SK-N-SH (cell line): ENCODE data around the gene KCNJ11. TPM values are rescaled to one million over a fixed set of nuclear protein-coding genes. Genes with fewer than 3 reads are reported as not detected.

Source experiments
- CTCF ChIA-PET: fragments of 300-600, 350-600 bp; formaldehyde crosslinking; extraction: SDS; loops from one replicate; lab custom pipeline; 2021; lab: Yijun Ruan, JAX
- POLR2A ChIA-PET: fragments of 350-600 bp; sonication (Branson Sonifier 250); formaldehyde crosslinking; extraction: SDS; loops from one replicate; lab custom pipeline; 2020; ENCODE audit warnings: antibody characterized with exemption, inconsistent platforms; lab: Yijun Ruan, JAX
- DNase-seq: peaks from one replicate; pipeline ENCODE4 v3.0.0; 2012
- H2AFZ ChIP-seq: fragments of 200-600 bp; sonication (generic); 2 replicates; pipeline ENCODE4 v1.8.1; 2016; ENCODE audit warnings: antibody characterized with exemption, mild to moderate bottlenecking, low read depth
- H3F3A ChIP-seq: fragments of 200-600 bp; sonication (generic); replicated peaks from 2 replicates; pipeline ENCODE3; 2016; ENCODE audit warnings: antibody characterized with exemption, mild to moderate bottlenecking; ENCODE audit not compliant: insufficient read depth
- H3K27ac ChIP-seq, 2 experiments: fragments of 200-500 bp in 1 of 2; fragments of 200-600 bp in 1 of 2; sonication (Bioruptor generic) in 1 of 2; sonication (generic), shearing (Covaris generic) in 1 of 2; 2 replicates each; pipeline versions ENCODE4 v1.5.1 to v1.6.1; 2014 to 2016; ENCODE audit warnings: low read depth in 2 of 2, inconsistent platforms in 1 of 2, low read length in 1 of 2, mild to moderate bottlenecking in 1 of 2, mixed read lengths in 1 of 2
- H3K27me3 ChIP-seq: fragments of 200-600 bp; sonication (generic), shearing (Covaris generic); 2 replicates; pipeline ENCODE4 v1.6.1; 2016; ENCODE audit warnings: mixed run types; ENCODE audit not compliant: insufficient read depth
- H3K36me3 ChIP-seq, 2 experiments: fragments of 200-500 bp in 1 of 2; fragments of 200-600 bp in 1 of 2; sonication (Bioruptor generic) in 1 of 2; sonication (generic) in 1 of 2; replicated peaks in 1 of 2; 2 replicates each; pipeline versions ENCODE3 to v1.5.1; 2014 to 2016; ENCODE audit warnings: low read length in 1 of 2, mild to moderate bottlenecking in 1 of 2; ENCODE audit not compliant: insufficient read depth in 2 of 2, control insufficient read depth in 1 of 2
- H3K4me1 ChIP-seq, 2 experiments: fragments of 200-500 bp in 1 of 2; fragments of 200-600 bp in 1 of 2; sonication (Bioruptor generic) in 1 of 2; sonication (generic), shearing (Covaris generic) in 1 of 2; 2 replicates each; pipeline versions ENCODE4 v1.5.1 to v1.6.1; 2014 to 2016; ENCODE audit warnings: low read depth in 1 of 2, low read length in 1 of 2, mixed run types in 1 of 2; ENCODE audit not compliant: insufficient read depth in 2 of 2, control insufficient read depth in 1 of 2
- H3K4me2 ChIP-seq: fragments of 200-600 bp; sonication (generic), shearing (Covaris generic); 2 replicates; pipeline ENCODE4 v1.6.1; 2017; ENCODE audit warnings: mixed run types
- H3K4me3 ChIP-seq, 2 experiments: fragments of 200-500 bp in 1 of 2; fragments of 200-600 bp in 1 of 2; sonication (Bioruptor generic) in 1 of 2; sonication (generic), shearing (Covaris generic) in 1 of 2; 2 replicates each; pipeline versions ENCODE4 v1.5.1 to v1.8.1; 2014 to 2016; ENCODE audit warnings: low read depth in 2 of 2, inconsistent platforms in 1 of 2, low read length in 1 of 2, mild to moderate bottlenecking in 1 of 2, mixed read lengths in 1 of 2, moderate library complexity in 1 of 2
- H3K79me2 ChIP-seq: fragments of 200-600 bp; sonication (generic); 2 replicates; pipeline ENCODE4 v1.8.1; 2017; ENCODE audit warnings: mild to moderate bottlenecking; ENCODE audit not compliant: insufficient read depth
- H3K9ac ChIP-seq: fragments of 200-600 bp; sonication (generic); 2 replicates; pipeline ENCODE4 v1.6.1; 2017; ENCODE audit warnings: mixed run types
- H3K9me2 ChIP-seq: fragments of 200-600 bp; sonication (generic); 2 replicates; pipeline ENCODE4 v1.6.1; 2017; ENCODE audit warnings: mixed run types
- H3K9me3 ChIP-seq: fragments of 200-600 bp; sonication (generic); 2 replicates; pipeline ENCODE4 v1.6.1; 2017; ENCODE audit warnings: mixed run types, mild to moderate bottlenecking, moderate library complexity
- H4K20me1 ChIP-seq: fragments of 200-600 bp; sonication (generic); 2 replicates; pipeline ENCODE4 v1.6.1; 2017; ENCODE audit warnings: mild to moderate bottlenecking, mixed run types; ENCODE audit not compliant: insufficient read depth
- CHD2 ChIP-seq: fragments of 150-350 bp; IDR thresholded peaks from 2 replicates; pipeline ENCODE4 v1.6.1; 2018; ENCODE audit warnings: low read length; ENCODE audit not compliant: partially characterized antibody
- CTCF ChIP-seq: fragments of 200-600 bp; sonication (generic); IDR thresholded peaks from 2 replicates; pipeline ENCODE4 v1.6.1; 2017; ENCODE audit warnings: antibody characterized with exemption, mild to moderate bottlenecking, moderate library complexity
- ELF1 ChIP-seq: IDR thresholded peaks from 2 replicates; pipeline ENCODE4 v1.4.0; 2012
- FOXJ3 ChIP-seq: sonication (generic); formaldehyde crosslinking; IDR thresholded peaks from 2 replicates; pipeline ENCODE4 v1.5.1; 2020; ENCODE audit warnings: mild to moderate bottlenecking, missing genetic modification reagents
- FOXM1 ChIP-seq: IDR thresholded peaks from 2 replicates; pipeline ENCODE4 v1.4.0; 2012; ENCODE audit warnings: low read depth, mild to moderate bottlenecking
- GABPA ChIP-seq: IDR thresholded peaks from 2 replicates; pipeline ENCODE4 v1.4.0; 2012; ENCODE audit warnings: low read depth, mild to moderate bottlenecking
- GATA2 ChIP-seq: sonication (generic); formaldehyde crosslinking; IDR thresholded peaks from 2 replicates; pipeline ENCODE4 v1.5.0; 2020; ENCODE audit warnings: mild to moderate bottlenecking, missing genetic modification reagents
- JUND ChIP-seq: IDR thresholded peaks from 2 replicates; pipeline ENCODE4 v1.4.0; 2012
- MEF2A ChIP-seq: IDR thresholded peaks from 2 replicates; pipeline ENCODE4 v1.4.0; 2012; ENCODE audit warnings: low read depth, borderline replicate concordance
- NFIC ChIP-seq: IDR thresholded peaks from 2 replicates; pipeline ENCODE4 v1.4.0; 2012; ENCODE audit warnings: borderline replicate concordance
- NRF1 ChIP-seq: IDR thresholded peaks from 2 replicates; pipeline ENCODE4 v1.6.1; 2012; ENCODE audit warnings: low read depth, mild to moderate bottlenecking, low read length
- POLR2AphosphoS5 ChIP-seq: IDR thresholded peaks from 2 replicates; pipeline ENCODE4 v1.6.1; 2012; ENCODE audit warnings: low read depth, low read length
- RAD21 ChIP-seq: IDR thresholded peaks from 2 replicates; pipeline ENCODE4 v1.6.1; 2012; ENCODE audit warnings: mild to moderate bottlenecking, low read length
- SIN3A ChIP-seq: IDR thresholded peaks from 2 replicates; pipeline ENCODE4 v1.6.1; 2012; ENCODE audit warnings: low read depth, mild to moderate bottlenecking, low read length, moderate library complexity, borderline replicate concordance
- SMC3 ChIP-seq: IDR thresholded peaks from 2 replicates; pipeline ENCODE4 v1.6.1; 2012; ENCODE audit warnings: low read depth, low read length, improper control_type of control experiment
- TAF1 ChIP-seq: IDR thresholded peaks from 2 replicates; pipeline ENCODE4 v1.6.1; 2012; ENCODE audit warnings: low read depth, mild to moderate bottlenecking, low read length, moderate library complexity, borderline replicate concordance
- TCF12 ChIP-seq: IDR thresholded peaks from 2 replicates; pipeline ENCODE4 v1.4.0; 2012
- TEAD4 ChIP-seq: IDR thresholded peaks from 2 replicates; pipeline ENCODE4 v1.4.0; 2012; ENCODE audit warnings: mild to moderate bottlenecking, borderline replicate concordance; ENCODE audit not compliant: insufficient read depth
- USF1 ChIP-seq: IDR thresholded peaks from 2 replicates; pipeline ENCODE4 v1.4.0; 2012; ENCODE audit warnings: low read depth, borderline replicate concordance
- YY1 ChIP-seq: IDR thresholded peaks from 2 replicates; pipeline ENCODE4 v1.4.0; 2012; ENCODE audit warnings: low read depth, mild to moderate bottlenecking
- ZBTB33 ChIP-seq: IDR thresholded peaks from 2 replicates; pipeline ENCODE4 v1.4.0; 2012; ENCODE audit warnings: low read depth, borderline replicate concordance
- WGBS: methylation state at CpG from one replicate; pipeline ENCODE4 v1.1.6; 2017; ENCODE audit warnings: low lambda C conversion rate; 5-methylcytosine and 5-hydroxymethylcytosine counted together
- polyA plus RNA-seq, 3 experiments: library from polyadenylated mRNA; depleted of rRNA; stranded (reverse); fragments of >200 nt; gene quantifications; 2 replicates each; pipeline ENCODE4 v1.2.3, GENCODE V29; 2012
- TF ChIP-seq, protein P1 (sequence below): IDR thresholded peaks from 2 replicates; pipeline ENCODE4 v1.4.0; 2012; ENCODE audit warnings: low read depth

KCNJ11 gene
- polyA plus RNA-seq, 1 of the 3 experiments (the other 2 are of a cell fraction), result 0.23 TPM

- Histone ChIP-seq H3F3A (no peaks in the 10 kb centered on the region), H2AFZ (no peak overlapping the region), H3K9me3 (no peaks in the 10 kb centered on the region), H3K9me2 (no peaks in the 10 kb centered on the region), H3K27ac (no peak overlapping the region), H3K4me3 (no peak overlapping the region), H4K20me1 (no peaks in the 10 kb centered on the region), H3K4me1 (peaks cover 0 to 2% of the 10 kb centered on the region in 2 experiments; a peak in 1 of 4 replicates), H3K79me2 (no peaks in the 10 kb centered on the region), H3K4me2 (no peak overlapping the region), H3K27me3 (peaks cover 9% of the 10 kb centered on the region), H3K9ac (no peak overlapping the region)
- WGBS, result 55% methylated on average over 7 of the region's 10 CpGs
- POLR2A ChIA-PET, result no interaction called here
- no peak for TF ChIP-seq ELF1
- TF ChIP-seq TEAD4, result no peak
- no peak for TF ChIP-seq CTCF
- TF ChIP-seq MEF2A, result no peak
- TF ChIP-seq GABPA, result no peak
- no peak for TF ChIP-seq TCF12
- TF ChIP-seq, all 33 proteins: peak for 0
- CTCF ChIA-PET, result interaction anchor here (18.5 kb wide), 1 partner anchor 118 kb away, joined by 1101 read pairs; no protein-coding TSS in a partner anchor
- peak; percentile 21 for DNase-seq
- H3K36me3 ChIP-seq, result no peaks in the 10 kb centered on the region
Observed at GRCh38 chr11:17394743-17395390, 6.4 kb upstream of the KCNJ11 start.

- Histone ChIP-seq H3K4me1 (peaks cover 0 to 4% of the 10 kb centered on the region in 2 experiments; a peak in 1 of 4 replicates), H3K79me2 (no peaks in the 10 kb centered on the region), H3K9ac (no peak overlapping the region), H4K20me1 (no peaks in the 10 kb centered on the region), H3K9me3 (no peaks in the 10 kb centered on the region), H3K4me2 (no peak overlapping the region), H3K9me2 (no peaks in the 10 kb centered on the region), H3K36me3 (no peaks in the 10 kb centered on the region), H3K4me3 (no peak overlapping the region), H2AFZ (no peak overlapping the region), H3F3A (no peaks in the 10 kb centered on the region), H3K27ac (no peak overlapping the region), H3K27me3 (peaks cover 15% of the 10 kb centered on the region)
- CTCF ChIA-PET, result interaction anchor here (2.5 to 18.5 kb wide), 2 partner anchors 9 to 120 kb away, joined by 16 to 1101 read pairs; no protein-coding TSS in a partner anchor
- DNase-seq, result peak; percentile 14
- POLR2A ChIA-PET, result no interaction called here
- no CpG with 5 or more reads among the region's 6 CpGs for WGBS
- no peak for TF ChIP-seq YY1
- TF ChIP-seq RAD21, result no peak
- no peak for TF ChIP-seq MEF2A
- no peak for TF ChIP-seq FOXJ3
- TF ChIP-seq, protein P1, sequence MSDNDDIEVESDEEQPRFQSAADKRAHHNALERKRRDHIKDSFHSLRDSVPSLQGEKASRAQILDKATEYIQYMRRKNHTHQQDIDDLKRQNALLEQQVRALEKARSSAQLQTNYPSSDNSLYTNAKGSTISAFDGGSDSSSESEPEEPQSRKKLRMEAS, result no peak
- TF ChIP-seq TAF1, result no peak
- no peak for TF ChIP-seq NFIC
- TF ChIP-seq NRF1, result no peak
- no peak for TF ChIP-seq JUND
- TF ChIP-seq CHD2, result no peak
- TF ChIP-seq SMC3, result no peak
- TF ChIP-seq FOXM1, result no peak
- TF ChIP-seq POLR2AphosphoS5, result no peak
- TF ChIP-seq USF1, result no peak
- TF ChIP-seq GATA2 (CRISPR knock-in tag), result no peak
- no peak for TF ChIP-seq ZBTB33
- TF ChIP-seq SIN3A, result no peak
- TF ChIP-seq TCF12, result no peak
Observed at GRCh38 chr11:17393472-17393871, 5.0 kb upstream of the KCNJ11 start.
